Endometrial microvascular endothelial cells (primary cell): ENCODE data around the gene ABCC3. TPM values are rescaled to one million over a fixed set of nuclear protein-coding genes. Genes with fewer than 3 reads are reported as not detected.

Source experiments
- in situ Hi-C: cut with HindIII; loops from 2 replicates; pipeline ENCODE4 v1.10.0; 2017; ENCODE audit warnings: low sequenced_read_pairs, low pct_unique_long_range_greater_than_20kb; ENCODE audit errors: inconsistent ontology term
- total RNA-seq: library from RNA; depleted of rRNA; stranded (reverse); fragments of >200 nt; gene quantifications from one replicate; pipeline ENCODE4 v1.2.3, GENCODE V29; 2015; ENCODE audit errors: inconsistent ontology term

Gene ABCC3
- total RNA-seq, 1 donor from 2014 or later, result 34.9 TPM

- in situ Hi-C loops, result no loop called here
Observed at GRCh38 chr17:50638966-50639713, 4.5 kb downstream of the ABCC3 start.

- in situ Hi-C loops, result no loop called here
Observed at GRCh38 chr17:50640686-50641351, 6.1 kb downstream of the ABCC3 start.

GRCh38 chr17:50641357-50641756 lies 6.7 kb downstream of the ABCC3 start:
- in situ Hi-C loops, result no loop called here

- in situ Hi-C loops, result no loop called here
Observed at GRCh38 chr17:50642071-50642721, 7.5 kb downstream of the ABCC3 start.

- in situ Hi-C loops, result no loop called here
Observed at GRCh38 chr17:50642722-50643656, 8.3 kb downstream of the ABCC3 start.

- in situ Hi-C loops, result no loop called here
Observed at GRCh38 chr17:50645748-50646682, 11.3 kb downstream of the ABCC3 start.

- in situ Hi-C loops, result no loop called here
Observed at GRCh38 chr17:50647187-50647586, 12.5 kb downstream of the ABCC3 start.

- in situ Hi-C loops, result no loop called here
Observed at GRCh38 chr17:50649042-50649908, 14.6 kb downstream of the ABCC3 start.

- in situ Hi-C loops, result no loop called here
Observed at GRCh38 chr17:50651661-50652060, 17.0 kb downstream of the ABCC3 start.

GRCh38 chr17:50653738-50654137 lies 19.1 kb downstream of the ABCC3 start:
- in situ Hi-C loops, result no loop called here

GRCh38 chr17:50656509-50656908 lies 21.8 kb downstream of the ABCC3 start:
- in situ Hi-C loops, result no loop called here

GRCh38 chr17:50657054-50657453 lies 22.4 kb downstream of the ABCC3 start:
- in situ Hi-C loops, result no loop called here

- in situ Hi-C loops, result no loop called here
Observed at GRCh38 chr17:50657627-50658026, 22.9 kb downstream of the ABCC3 start.

- in situ Hi-C loops, result no loop called here
Observed at GRCh38 chr17:50658616-50659015, 23.9 kb downstream of the ABCC3 start.

- in situ Hi-C loops, result no loop called here
Observed at GRCh38 chr17:50659179-50659578, 24.5 kb downstream of the ABCC3 start.

GRCh38 chr17:50660042-50660886 lies 25.6 kb downstream of the ABCC3 start:
- in situ Hi-C loops, result no loop called here
